ENCODE data around the gene MPPED2. TPM values are rescaled to one million over a fixed set of nuclear protein-coding genes. Genes with fewer than 3 reads are reported as not detected.

MPPED2 gene
- total and polyA plus RNA-seq, 4 donors, result 7.1 to 20.4 (median 7.9) TPM

- peaks cover 0 to under 1% of the 10 kb centered on the region in 2 donors for H3K36me3 ChIP-seq (ENCODE audit: control insufficient read depth in 1 of 2, insufficient read depth in 2 of 2, low read length in 1 of 2)
- H3K9me3 ChIP-seq (ENCODE audit: control insufficient read depth, low read length), result no peaks in the 10 kb centered on the region
- no peaks in the 10 kb centered on the region for H3K27me3 ChIP-seq (ENCODE audit: control insufficient read depth in 1 of 2, insufficient read depth in 2 of 2, low read length in 1 of 2)
- ATAC-seq (ENCODE audit: low FRiP score) (no peak), DNase-seq (no peak)
- no peak overlapping the region for H3K4me3 ChIP-seq (ENCODE audit: low read length in 2 of 2)
- intact Hi-C loops (cut with DNase I), result no loop called here
- H3K4me1 ChIP-seq (ENCODE audit: control insufficient read depth in 1 of 2, insufficient read depth in 2 of 2, low read length in 2 of 2), result peaks cover 5 to 17% of the 10 kb centered on the region in 2 donors
- WGBS, 2 donors, result 32 to 55% methylated on average over 4 of the region's 4 CpGs
- peak overlapping the region; percentile 25 to 33 for H3K27ac ChIP-seq (ENCODE audit: low read depth in 1 of 2, low read length in 2 of 2)
These were observed 36.1 kb downstream of the MPPED2 start for GRCh38 chr11:30550022-30550542.

- ATAC-seq (ENCODE audit: low FRiP score) (no peak), DNase-seq (no peak)
- Histone ChIP-seq H3K27ac (ENCODE audit: low read depth in 1 of 2, low read length in 2 of 2) (no peak overlapping the region), H3K27me3 (ENCODE audit: control insufficient read depth in 1 of 2, insufficient read depth in 2 of 2, low read length in 1 of 2) (no peaks in the 10 kb centered on the region), H3K4me1 (ENCODE audit: control insufficient read depth in 1 of 2, insufficient read depth in 2 of 2, low read length in 2 of 2) (peaks cover 5 to 16% of the 10 kb centered on the region in 2 donors), H3K4me3 (ENCODE audit: low read length in 2 of 2) (peak overlapping the region in 1 of 2 donors; percentile 15), H3K36me3 (ENCODE audit: control insufficient read depth in 1 of 2, insufficient read depth in 2 of 2, low read length in 1 of 2) (peaks cover 0 to 2% of the 10 kb centered on the region in 2 donors), H3K9me3 (ENCODE audit: control insufficient read depth, low read length) (no peaks in the 10 kb centered on the region)
- intact Hi-C loops (cut with DNase I), result no loop called here
- WGBS, 2 donors, result 30 to 33% methylated on average over 4 of the region's 4 CpGs
These were observed 36.6 kb downstream of the MPPED2 start for GRCh38 chr11:30549565-30549964.

GRCh38 chr11:30546334-30546733 lies 39.8 kb downstream of the MPPED2 start:
- no peak overlapping the region for H3K27ac ChIP-seq (ENCODE audit: low read depth in 1 of 2, low read length in 2 of 2)
- intact Hi-C loops (cut with DNase I), result no loop called here
- ATAC-seq (ENCODE audit: low FRiP score) (no peak), DNase-seq (no peak)
- H3K27me3 ChIP-seq (ENCODE audit: control insufficient read depth in 1 of 2, insufficient read depth in 2 of 2, low read length in 1 of 2), result no peaks in the 10 kb centered on the region
- H3K9me3 ChIP-seq (ENCODE audit: control insufficient read depth, low read length), result no peaks in the 10 kb centered on the region
- 32 to 41% methylated on average over 1 of the region's 1 CpG for WGBS, 2 donors
- H3K4me3 ChIP-seq (ENCODE audit: low read length in 2 of 2), result no peak overlapping the region
- H3K4me1 ChIP-seq (ENCODE audit: control insufficient read depth in 1 of 2, insufficient read depth in 2 of 2, low read length in 2 of 2), result peaks cover 3 to 10% of the 10 kb centered on the region in 2 donors
- H3K36me3 ChIP-seq (ENCODE audit: control insufficient read depth in 1 of 2, insufficient read depth in 2 of 2, low read length in 1 of 2), result peaks cover 0 to 2% of the 10 kb centered on the region in 2 donors

GRCh38 chr11:30545507-30545906 lies 40.6 kb downstream of the MPPED2 start:
- 97% methylated on average over 5 of the region's 5 CpGs for whole genome bisulfite sequencing, 2 donors
- Histone ChIP-seq H3K36me3 (ENCODE audit: control insufficient read depth in 1 of 2, insufficient read depth in 2 of 2, low read length in 1 of 2) (peaks cover 0 to 2% of the 10 kb centered on the region in 2 donors), H3K27ac (ENCODE audit: low read depth in 1 of 2, low read length in 2 of 2) (no peak overlapping the region), H3K4me3 (ENCODE audit: low read length in 2 of 2) (no peak overlapping the region), H3K4me1 (ENCODE audit: control insufficient read depth in 1 of 2, insufficient read depth in 2 of 2, low read length in 2 of 2) (peaks cover 3 to 10% of the 10 kb centered on the region in 2 donors), H3K9me3 (ENCODE audit: control insufficient read depth, low read length) (no peaks in the 10 kb centered on the region), H3K27me3 (ENCODE audit: control insufficient read depth in 1 of 2, insufficient read depth in 2 of 2, low read length in 1 of 2) (no peaks in the 10 kb centered on the region)
- DNase-seq, result no peak
- no peak for ATAC-seq (ENCODE audit: low FRiP score)
- intact Hi-C loops (cut with DNase I), result no loop called here

- no peaks in the 10 kb centered on the region for H3K27me3 ChIP-seq (ENCODE audit: control insufficient read depth in 1 of 2, insufficient read depth in 2 of 2, low read length in 1 of 2)
- ATAC-seq (ENCODE audit: low FRiP score), result no peak
These were observed 43.1 kb downstream of the MPPED2 start for GRCh38 chr11:30543066-30543465.

GRCh38 chr11:30540781-30541180 lies 45.4 kb downstream of the MPPED2 start:
- Histone ChIP-seq H3K36me3 (ENCODE audit: control insufficient read depth in 1 of 2, insufficient read depth in 2 of 2, low read length in 1 of 2) (peaks cover 0 to 2% of the 10 kb centered on the region in 2 donors), H3K4me1 (ENCODE audit: control insufficient read depth in 1 of 2, insufficient read depth in 2 of 2, low read length in 2 of 2) (peaks cover 0 to 3% of the 10 kb centered on the region in 2 donors), H3K27me3 (ENCODE audit: control insufficient read depth in 1 of 2, insufficient read depth in 2 of 2, low read length in 1 of 2) (no peaks in the 10 kb centered on the region), H3K4me3 (ENCODE audit: low read length in 2 of 2) (no peak overlapping the region), H3K27ac (ENCODE audit: low read depth in 1 of 2, low read length in 2 of 2) (no peak overlapping the region), H3K9me3 (ENCODE audit: control insufficient read depth, low read length) (no peaks in the 10 kb centered on the region)
- 99 to 100% methylated on average over 1 of the region's 1 CpG for WGBS, 2 donors
- intact Hi-C loops (cut with DNase I), result no loop called here
- ATAC-seq (ENCODE audit: low FRiP score), result no peak
- DNase-seq, result no peak

More at GRCh38 chr11:30543066-30543465, 43.1 kb downstream of the MPPED2 start:
- DNase-seq, result no peak
- intact Hi-C loops (cut with DNase I), result no loop called here
- WGBS, 2 donors, result 94 to 95% methylated on average over 1 of the region's 1 CpG
- H3K27ac ChIP-seq (ENCODE audit: low read depth in 1 of 2, low read length in 2 of 2), result no peak overlapping the region
- H3K9me3 ChIP-seq (ENCODE audit: control insufficient read depth, low read length), result no peaks in the 10 kb centered on the region
- peaks cover 0 to 3% of the 10 kb centered on the region in 2 donors for H3K4me1 ChIP-seq (ENCODE audit: control insufficient read depth in 1 of 2, insufficient read depth in 2 of 2, low read length in 2 of 2)
- H3K36me3 ChIP-seq (ENCODE audit: control insufficient read depth in 1 of 2, insufficient read depth in 2 of 2, low read length in 1 of 2), result peaks cover 0 to 2% of the 10 kb centered on the region in 2 donors
- no peak overlapping the region for H3K4me3 ChIP-seq (ENCODE audit: low read length in 2 of 2)

- ATAC-seq (ENCODE audit: low FRiP score) (no peak), DNase-seq (no peak)
- Histone ChIP-seq H3K27me3 (ENCODE audit: control insufficient read depth in 1 of 2, insufficient read depth in 2 of 2, low read length in 1 of 2) (no peaks in the 10 kb centered on the region), H3K36me3 (ENCODE audit: control insufficient read depth in 1 of 2, insufficient read depth in 2 of 2, low read length in 1 of 2) (no peaks in the 10 kb centered on the region), H3K27ac (ENCODE audit: low read depth in 1 of 2, low read length in 2 of 2) (no peak overlapping the region), H3K9me3 (ENCODE audit: control insufficient read depth, low read length) (no peaks in the 10 kb centered on the region), H3K4me3 (ENCODE audit: low read length in 2 of 2) (no peak overlapping the region), H3K4me1 (ENCODE audit: control insufficient read depth in 1 of 2, insufficient read depth in 2 of 2, low read length in 2 of 2) (peaks cover 2 to 3% of the 10 kb centered on the region in 2 donors)
- intact Hi-C loops (cut with DNase I), result no loop called here
These were observed 47.9 kb downstream of the MPPED2 start for GRCh38 chr11:30538251-30538650.

GRCh38 chr11:30535818-30536217 lies 50.3 kb downstream of the MPPED2 start:
- H3K9me3 ChIP-seq (ENCODE audit: control insufficient read depth, low read length), result no peaks in the 10 kb centered on the region
- no peak overlapping the region for H3K27ac ChIP-seq (ENCODE audit: low read depth in 1 of 2, low read length in 2 of 2)
- H3K4me1 ChIP-seq (ENCODE audit: control insufficient read depth in 1 of 2, insufficient read depth in 2 of 2, low read length in 2 of 2), result peaks cover 2 to 3% of the 10 kb centered on the region in 2 donors
- intact Hi-C loops (cut with DNase I), result no loop called here
- DNase-seq (no peak), ATAC-seq (ENCODE audit: low FRiP score) (no peak)
- WGBS, 2 donors, result 87 to 88% methylated on average over 13 of the region's 13 CpGs
- no peaks in the 10 kb centered on the region for H3K36me3 ChIP-seq (ENCODE audit: control insufficient read depth in 1 of 2, insufficient read depth in 2 of 2, low read length in 1 of 2)
- H3K4me3 ChIP-seq (ENCODE audit: low read length in 2 of 2), result no peak overlapping the region
- H3K27me3 ChIP-seq (ENCODE audit: control insufficient read depth in 1 of 2, insufficient read depth in 2 of 2, low read length in 1 of 2), result no peaks in the 10 kb centered on the region

- intact Hi-C loops (cut with DNase I), result no loop called here
- H3K9me3 ChIP-seq (ENCODE audit: control insufficient read depth, low read length), result no peaks in the 10 kb centered on the region
- ATAC-seq (ENCODE audit: low FRiP score) (peak; percentile 31), DNase-seq (no peak)
- WGBS, 2 donors, result 63 to 69% methylated on average over 2 of the region's 2 CpGs
- no peak overlapping the region for H3K4me3 ChIP-seq (ENCODE audit: low read length in 2 of 2)
- no peaks in the 10 kb centered on the region for H3K36me3 ChIP-seq (ENCODE audit: control insufficient read depth in 1 of 2, insufficient read depth in 2 of 2, low read length in 1 of 2)
- peaks cover 2 to 3% of the 10 kb centered on the region in 2 donors for H3K4me1 ChIP-seq (ENCODE audit: control insufficient read depth in 1 of 2, insufficient read depth in 2 of 2, low read length in 2 of 2)
- H3K27ac ChIP-seq (ENCODE audit: low read depth in 1 of 2, low read length in 2 of 2), result peak overlapping the region in 1 of 2 donors; percentile 17
- H3K27me3 ChIP-seq (ENCODE audit: control insufficient read depth in 1 of 2, insufficient read depth in 2 of 2, low read length in 1 of 2), result no peaks in the 10 kb centered on the region
These were observed 52.7 kb downstream of the MPPED2 start for GRCh38 chr11:30533445-30533947.

Data from aorta (tissue), 5 donors.